ENCODE data around the gene LRCH3.

The LRCH3 gene

GRCh38 chr3:197793247-197793646, 2.2 kb downstream of the LRCH3 start:
- peak; percentile 31 to 69 (median 66) for DNase-seq

DNA sequence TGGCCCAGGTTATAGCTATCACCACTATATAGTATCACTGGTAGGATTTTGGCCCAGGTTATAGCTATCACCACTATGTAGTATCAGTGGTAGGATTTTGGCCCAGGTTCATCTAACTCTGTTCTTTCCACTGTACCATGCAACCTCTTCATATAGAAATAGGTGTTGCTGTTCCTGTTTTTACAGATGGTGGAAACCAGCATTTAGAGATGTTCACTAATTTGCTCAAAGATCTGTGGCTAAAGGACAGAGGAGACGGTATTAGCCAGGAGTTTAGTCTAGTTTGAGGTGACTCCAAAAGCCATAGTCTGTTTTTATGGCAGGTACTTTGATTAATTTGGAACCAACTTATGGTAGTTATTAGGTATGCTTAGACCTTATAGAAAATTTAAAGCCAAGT, 3.1 kb downstream of the LRCH3 start:
- no peak for DNase-seq

GRCh38 chr3:197795200-197795599, 4.1 kb downstream of the LRCH3 start:
- peak; percentile 75 to 91 (median 85) for DNase-seq

GRCh38 chr3:197796087-197796486, 5.0 kb downstream of the LRCH3 start:
- no peak for DNase-seq

GRCh38 chr3:197798863-197799262, 7.8 kb downstream of the LRCH3 start:
- DNase-seq, result no peak

DNA sequence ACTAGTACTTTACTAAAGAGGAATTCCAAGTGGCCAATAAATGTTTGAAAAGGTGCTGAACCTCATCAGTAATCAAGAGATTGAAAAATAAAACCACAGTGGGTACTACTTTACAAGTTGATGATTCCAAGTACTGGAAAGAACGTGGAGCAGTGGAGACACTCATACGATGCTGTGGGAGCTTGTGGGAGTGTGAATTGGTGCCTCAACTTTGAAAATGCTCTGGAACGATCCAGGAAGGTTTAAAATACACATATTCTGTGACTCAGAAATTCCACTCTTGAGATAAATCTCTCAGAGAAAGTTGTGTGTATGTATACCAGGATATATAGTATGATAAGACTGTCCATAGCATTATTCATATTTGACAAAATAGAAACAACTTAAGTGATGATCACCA, 9.3 kb downstream of the LRCH3 start:
- no peak for DNase-seq

- DNase-seq, result peak; percentile 82 to 91 (median 89)
Observed at GRCh38 chr3:197801891-197802778, 11.1 kb downstream of the LRCH3 start.

- DNase-seq, result no peak
Observed at GRCh38 chr3:197802779-197803459, 11.9 kb downstream of the LRCH3 start.

DNA sequence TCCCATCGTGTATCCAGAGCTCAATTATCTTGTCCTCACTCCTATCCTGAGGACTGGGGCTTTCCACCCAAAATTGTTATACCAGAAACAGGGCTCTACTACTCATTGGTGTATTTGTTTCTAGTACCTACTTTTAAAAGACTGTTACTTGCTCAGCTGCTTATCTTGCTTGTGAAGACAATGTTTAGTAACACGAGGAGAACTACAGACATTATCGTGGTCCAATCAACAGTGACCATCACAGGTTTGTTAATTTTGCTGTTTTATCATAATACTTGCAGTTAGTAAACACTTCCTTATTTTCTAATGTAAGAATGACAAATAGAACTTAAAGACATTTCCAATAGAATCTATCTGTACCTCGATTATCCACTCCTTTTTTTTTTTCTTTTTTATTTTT, 13.5 kb downstream of the LRCH3 start:
- no peak for DNase-seq

DNA sequence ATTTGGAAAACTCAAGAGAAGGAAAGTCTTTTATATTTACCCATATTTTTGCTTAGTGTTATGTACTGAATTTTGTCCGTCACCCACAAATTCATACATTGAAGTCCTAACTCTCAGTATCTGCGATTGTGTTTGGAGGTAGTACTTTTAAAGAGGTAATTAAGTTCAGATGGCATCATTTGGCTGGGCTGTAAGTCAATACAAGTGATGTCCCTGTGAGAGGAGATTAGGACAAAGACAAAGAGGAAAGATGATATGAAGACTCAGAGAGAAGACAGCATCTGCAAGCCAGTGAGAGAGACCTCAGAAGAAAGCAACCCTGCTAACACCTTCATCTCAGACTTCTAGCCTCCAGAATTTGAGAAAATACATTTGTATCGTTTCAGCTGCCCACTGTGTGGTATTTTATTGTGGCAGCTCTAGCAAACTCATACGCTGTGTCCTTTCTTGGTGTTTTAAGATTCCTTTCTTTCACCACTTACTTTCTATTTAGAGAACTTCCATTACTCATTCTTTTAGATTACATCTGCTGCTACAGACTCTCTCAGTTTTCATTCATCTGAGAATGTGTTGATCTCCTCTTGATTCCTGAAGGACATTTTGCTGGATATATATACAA, 17.0 kb downstream of the LRCH3 start:
- peak in 2 of 3 donors; percentile 41 to 48 for DNase-seq

DNA sequence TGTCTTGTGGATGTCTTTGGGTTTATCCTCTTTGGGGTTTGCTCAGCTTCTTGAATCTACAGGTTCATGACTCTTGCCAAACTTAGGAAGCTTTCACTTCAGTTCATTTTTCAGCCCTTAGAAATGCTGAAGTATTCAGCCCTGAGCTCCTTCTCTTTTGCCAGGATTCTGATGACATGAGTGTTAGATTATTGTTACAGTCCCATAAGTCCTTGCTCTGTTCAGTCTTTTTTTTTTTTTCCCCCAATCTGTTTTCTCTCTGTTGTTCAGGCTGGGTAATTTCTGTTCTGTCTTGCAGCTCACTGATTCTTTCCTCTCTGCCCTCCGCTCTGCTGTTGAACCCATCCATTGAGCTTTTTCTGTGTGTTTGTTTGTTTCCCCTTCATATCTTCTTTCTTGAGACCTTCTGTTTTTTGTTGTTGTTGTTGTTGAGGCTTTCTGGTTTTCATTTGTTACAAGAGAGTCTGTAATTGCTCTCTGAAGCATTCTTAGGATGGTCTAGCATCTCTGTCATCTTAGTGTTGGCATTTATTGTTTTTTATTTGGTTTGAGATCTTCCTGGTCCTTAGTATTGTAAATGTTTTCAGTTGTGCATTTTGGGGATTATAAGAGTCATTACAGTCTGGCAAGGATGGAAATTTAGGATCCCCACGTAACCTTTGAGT, 18.4 kb downstream of the LRCH3 start:
- DNase-seq, result no peak

GRCh38 chr3:197810901-197811300, 19.8 kb downstream of the LRCH3 start:
- DNase-seq, result no peak

GRCh38 chr3:197811343-197811742, 20.3 kb downstream of the LRCH3 start:
- DNase-seq, result peak; percentile 87 to 93 (median 92)

DNA sequence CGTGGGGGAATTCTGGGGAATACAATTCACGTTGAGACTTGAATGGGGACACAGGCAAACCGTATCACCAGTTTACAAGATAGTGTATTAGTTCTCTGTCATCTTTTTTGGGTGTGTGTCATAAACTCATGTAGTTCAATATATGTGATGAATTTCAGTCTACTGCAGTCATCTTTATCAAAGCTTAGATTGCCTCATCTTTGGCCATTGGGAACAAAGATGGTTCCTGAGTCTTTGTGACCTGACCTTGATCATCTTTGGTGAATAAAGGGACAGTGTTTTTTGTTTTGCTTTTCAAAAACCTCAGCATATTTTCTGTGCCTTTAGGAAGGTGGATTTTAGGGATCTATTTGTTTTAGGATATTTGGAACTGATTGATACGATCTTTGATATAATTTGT, 23.3 kb downstream of the LRCH3 start:
- no peak for DNase-seq

GRCh38 chr3:197820550-197821335, 29.7 kb downstream of the LRCH3 start:
- DNase-seq, result no peak

- DNase-seq, result no peak
Observed at GRCh38 chr3:197829397-197830045, 38.5 kb downstream of the LRCH3 start.

GRCh38 chr3:197830308-197830966, 39.4 kb downstream of the LRCH3 start:
- no peak for DNase-seq

DNA sequence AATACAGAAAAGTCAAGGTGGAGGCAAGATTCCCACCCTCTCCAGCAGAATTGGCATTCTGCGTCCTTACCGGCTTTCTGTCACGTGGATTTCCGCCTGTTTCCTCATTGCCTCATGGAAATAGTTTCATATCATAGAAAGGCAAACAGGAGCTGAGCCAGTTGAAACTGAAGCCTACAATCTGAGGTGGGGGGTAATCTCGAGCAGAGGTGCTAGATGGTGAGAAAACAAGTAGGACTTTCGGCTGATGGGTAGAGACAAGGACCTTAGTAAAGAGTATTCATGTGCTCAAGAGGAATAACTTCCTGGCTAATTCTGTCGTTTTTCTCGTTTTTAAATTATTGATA, 39.9 kb downstream of the LRCH3 start:
- DNase-seq, result no peak

DNA sequence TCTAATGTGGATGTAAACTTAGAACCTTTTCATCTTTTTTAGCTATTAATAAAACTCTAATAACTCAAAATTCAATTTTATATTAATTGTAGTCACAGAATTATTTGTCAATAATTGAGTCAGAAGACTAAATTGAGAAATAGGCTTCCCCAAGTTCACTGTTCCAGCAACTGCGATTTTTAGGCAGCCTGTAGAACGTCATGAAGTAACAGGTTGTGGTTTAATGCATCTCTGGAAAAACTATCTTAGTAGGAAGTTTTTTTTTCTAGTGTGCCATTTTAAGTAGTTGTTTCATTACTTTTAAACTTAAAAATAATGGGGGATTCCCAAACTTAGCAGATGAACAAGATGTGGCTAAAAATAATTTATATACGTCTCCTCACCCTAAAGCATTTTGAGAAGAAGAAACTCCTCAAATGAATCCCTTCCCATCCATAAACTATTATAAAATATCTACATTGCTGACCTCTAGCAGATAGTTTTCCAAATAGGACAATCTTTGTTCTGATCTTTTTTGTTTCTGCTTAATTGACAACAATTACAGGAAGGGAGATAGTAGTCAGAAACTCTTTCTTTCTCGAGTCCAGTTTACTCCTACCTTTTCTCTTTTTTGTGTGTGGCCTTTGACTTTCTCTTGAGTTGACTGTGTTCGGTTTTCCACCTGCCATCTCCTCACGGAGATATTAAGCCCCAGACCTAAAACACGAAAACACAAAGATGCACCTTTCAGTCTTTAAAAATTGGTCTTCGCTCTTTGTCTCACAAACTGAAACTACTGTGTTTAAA, 43.1 kb downstream of the LRCH3 start:
- peak in 1 of 3 donors; percentile 7 for DNase-seq

DNA sequence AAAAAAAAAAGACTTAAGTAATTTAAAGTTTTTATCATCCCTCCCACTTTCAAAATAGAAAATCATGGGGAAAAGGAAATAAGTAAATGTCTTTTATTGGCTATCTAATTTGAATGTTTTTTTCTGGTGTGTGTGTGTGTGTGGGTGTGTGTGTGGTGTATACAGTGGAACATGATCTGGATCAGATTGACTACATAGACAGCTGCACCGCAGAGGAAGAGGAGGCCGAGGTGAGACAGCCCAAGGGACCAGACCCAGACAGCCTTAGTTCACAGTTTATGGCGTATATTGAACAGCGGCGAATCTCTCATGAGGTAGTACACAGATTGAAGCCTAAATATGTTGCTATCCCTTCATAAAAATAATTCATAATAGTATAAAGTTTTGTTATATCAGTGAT, 44.5 kb downstream of the LRCH3 start:
- DNase-seq, result no peak

GRCh38 chr3:197836244-197836643, 45.2 kb downstream of the LRCH3 start:
- DNase-seq, result no peak

Data from suppressor macrophage treated with lipopolysaccharide for 1 hour (primary cell).